Measurements from ENCODE around the gene COL23A1.

GRCh38 chr5:178511172-178511571 is 79.0 kb downstream of the COL23A1 start:
- TF ChIP-seq GATA3 (IDR thresholded peaks at IDR 0.05; ENCODE audit: low read depth, low read length) (no peak), GATA2 (IDR thresholded peaks at IDR 0.05; ENCODE audit: low read depth, low read length) (no peak)

Data from SH-SY5Y (cell line).